ENCODE measurements around the gene ARHGAP6.
"Not testable (repeated sequence)": the region's sequence is repeated elsewhere in the genome, so short reads cannot be mapped to it uniquely, and the experiment has no call there.

DNA sequence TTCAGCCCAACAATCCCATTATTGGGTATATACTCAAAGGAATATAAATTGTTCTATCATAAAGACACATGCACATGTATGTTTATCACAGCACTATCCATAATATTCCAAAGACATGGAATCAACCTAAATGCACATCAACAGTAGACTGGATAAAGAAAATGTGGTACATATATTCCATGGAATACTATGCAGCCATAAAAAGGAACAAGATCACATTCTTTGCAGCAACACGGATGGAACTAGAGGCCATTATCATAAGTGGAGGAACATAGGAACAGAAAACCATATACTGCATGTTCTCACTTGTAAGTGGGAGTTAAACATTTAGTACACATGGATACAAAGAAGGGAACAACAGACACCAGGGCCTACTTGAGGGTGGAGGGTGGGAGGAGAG is 301.9 kb downstream of the ARHGAP6 start:
- TF ChIP-seq, protein P1, sequence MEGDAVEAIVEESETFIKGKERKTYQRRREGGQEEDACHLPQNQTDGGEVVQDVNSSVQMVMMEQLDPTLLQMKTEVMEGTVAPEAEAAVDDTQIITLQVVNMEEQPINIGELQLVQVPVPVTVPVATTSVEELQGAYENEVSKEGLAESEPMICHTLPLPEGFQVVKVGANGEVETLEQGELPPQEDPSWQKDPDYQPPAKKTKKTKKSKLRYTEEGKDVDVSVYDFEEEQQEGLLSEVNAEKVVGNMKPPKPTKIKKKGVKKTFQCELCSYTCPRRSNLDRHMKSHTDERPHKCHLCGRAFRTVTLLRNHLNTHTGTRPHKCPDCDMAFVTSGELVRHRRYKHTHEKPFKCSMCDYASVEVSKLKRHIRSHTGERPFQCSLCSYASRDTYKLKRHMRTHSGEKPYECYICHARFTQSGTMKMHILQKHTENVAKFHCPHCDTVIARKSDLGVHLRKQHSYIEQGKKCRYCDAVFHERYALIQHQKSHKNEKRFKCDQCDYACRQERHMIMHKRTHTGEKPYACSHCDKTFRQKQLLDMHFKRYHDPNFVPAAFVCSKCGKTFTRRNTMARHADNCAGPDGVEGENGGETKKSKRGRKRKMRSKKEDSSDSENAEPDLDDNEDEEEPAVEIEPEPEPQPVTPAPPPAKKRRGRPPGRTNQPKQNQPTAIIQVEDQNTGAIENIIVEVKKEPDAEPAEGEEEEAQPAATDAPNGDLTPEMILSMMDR (IDR thresholded peaks at IDR 0.05), result not testable (repeated sequence)
- not testable (repeated sequence) for TF ChIP-seq POLR2A (IDR thresholded peaks at IDR 0.05)

Data from thyroid gland (tissue), 4 donors.